ENCODE data around the gene HMGXB4. TPM values are rescaled to one million over a fixed set of nuclear protein-coding genes. Genes with fewer than 3 reads are reported as not detected.

HMGXB4 gene
- total RNA-seq, 3 donors from 2014 or later = 18.1 to 21.7 (median 21.6) TPM

- Histone ChIP-seq H3K4me3 (no peak overlapping the region), H3K36me3 (ENCODE audit: low read depth) (peaks cover 15% of the 10 kb centered on the region), H3K9me3 (no peaks in the 10 kb centered on the region), H3K4me1 (ENCODE audit: low read depth) (peaks cover 18% of the 10 kb centered on the region)
- ATAC-seq (no peak), DNase-seq (no peak)
- intact Hi-C loops (cut with DNase I, micrococcal nuclease) = no loop called here
- no peak for TF ChIP-seq CTCF (IDR thresholded peaks at IDR 0.05)
Observed at GRCh38 chr22:35329114-35329847, 72.0 kb downstream of the HMGXB4 start.

- H3K4me1 ChIP-seq (ENCODE audit: low read depth) = peaks cover 18% of the 10 kb centered on the region
- peak; percentile 72 to 83 (median 74) for DNase-seq
- H3K36me3 ChIP-seq (ENCODE audit: low read depth) = peaks cover 5% of the 10 kb centered on the region
- intact Hi-C loops (cut with DNase I, micrococcal nuclease) = no loop called here
- peak; percentile 78 for ATAC-seq
- H3K9me3 ChIP-seq = no peaks in the 10 kb centered on the region
- no peak for TF ChIP-seq CTCF (IDR thresholded peaks at IDR 0.05)
- no peak overlapping the region for H3K4me3 ChIP-seq
Observed at GRCh38 chr22:35330258-35330861, 73.1 kb downstream of the HMGXB4 start.

- Histone ChIP-seq H3K4me1 (ENCODE audit: low read depth) (peaks cover 18% of the 10 kb centered on the region), H3K9me3 (no peaks in the 10 kb centered on the region), H3K4me3 (no peak overlapping the region), H3K36me3 (ENCODE audit: low read depth) (peaks cover 5% of the 10 kb centered on the region)
- intact Hi-C loops (cut with DNase I, micrococcal nuclease) = no loop called here
- ATAC-seq (no peak), DNase-seq (no peak)
- no peak for TF ChIP-seq CTCF (IDR thresholded peaks at IDR 0.05)
Observed at GRCh38 chr22:35332278-35332677, 75.0 kb downstream of the HMGXB4 start.

GRCh38 chr22:35333220-35333619 is 75.9 kb downstream of the HMGXB4 start:
- Histone ChIP-seq H3K4me1 (ENCODE audit: low read depth) (peaks cover 18% of the 10 kb centered on the region), H3K9me3 (no peaks in the 10 kb centered on the region), H3K36me3 (ENCODE audit: low read depth) (peaks cover 5% of the 10 kb centered on the region), H3K4me3 (no peak overlapping the region)
- intact Hi-C loops (cut with DNase I, micrococcal nuclease) = no loop called here
- no peak for TF ChIP-seq CTCF (IDR thresholded peaks at IDR 0.05)
- DNase-seq (peak in 1 of 3 donors; percentile 23), ATAC-seq (no peak)

GRCh38 chr22:35334004-35334403 is 76.7 kb downstream of the HMGXB4 start:
- no peak for ATAC-seq
- TF ChIP-seq CTCF (IDR thresholded peaks at IDR 0.05) = no peak
- H3K36me3 ChIP-seq (ENCODE audit: low read depth) = peaks cover 5% of the 10 kb centered on the region

More at GRCh38 chr22:35334004-35334403, 76.7 kb downstream of the HMGXB4 start:
- Histone ChIP-seq H3K4me1 (ENCODE audit: low read depth) (peaks cover 18% of the 10 kb centered on the region), H3K4me3 (no peak overlapping the region), H3K9me3 (no peaks in the 10 kb centered on the region)
- no peak for DNase-seq
- intact Hi-C loops (cut with DNase I, micrococcal nuclease) = no loop called here
